Fibroblast of peridontal ligament (primary cell): ENCODE results near the gene PTPRZ1.

Experiments
- DNase-seq: peaks from one replicate; pipeline ENCODE4 v3.0.0-alpha.2; 2010; ENCODE audit errors: extremely low read depth

Gene PTPRZ1

GRCh38 chr7:122046402-122046801 is 173.4 kb downstream of the PTPRZ1 start:
- DNase-seq: no peak

GRCh38 chr7:122054393-122054792 is 181.4 kb downstream of the PTPRZ1 start:
- DNase-seq: no peak

GRCh38 chr7:122055073-122055472 is 182.1 kb downstream of the PTPRZ1 start:
- no peak for DNase-seq

- no peak for DNase-seq
Measured at GRCh38 chr7:122056977-122057376, 184.0 kb downstream of the PTPRZ1 start.

- DNase-seq: no peak
Measured at GRCh38 chr7:122059542-122059941, 186.6 kb downstream of the PTPRZ1 start.

GRCh38 chr7:122063146-122063545 is 190.2 kb downstream of the PTPRZ1 start:
- no peak for DNase-seq

GRCh38 chr7:122064971-122065370 is 192.0 kb downstream of the PTPRZ1 start:
- DNase-seq: no peak

GRCh38 chr7:122067077-122067476 is 194.1 kb downstream of the PTPRZ1 start:
- DNase-seq: no peak

- DNase-seq: no peak
Measured at GRCh38 chr7:122068046-122068445, 195.1 kb downstream of the PTPRZ1 start.

- DNase-seq: no peak
Measured at GRCh38 chr7:122068999-122069398, 196.0 kb downstream of the PTPRZ1 start.

GRCh38 chr7:122070062-122070461 is 197.1 kb downstream of the PTPRZ1 start:
- no peak for DNase-seq

GRCh38 chr7:122070834-122071233 is 197.9 kb downstream of the PTPRZ1 start:
- DNase-seq: no peak

- DNase-seq: no peak
Measured at GRCh38 chr7:122072272-122072671, 199.3 kb downstream of the PTPRZ1 start.

- DNase-seq: no peak
Measured at GRCh38 chr7:122072924-122073599, 200.1 kb downstream of the PTPRZ1 start.

- DNase-seq: no peak
Measured at GRCh38 chr7:122073635-122074034, 200.7 kb downstream of the PTPRZ1 start.

- no peak for DNase-seq
Measured at GRCh38 chr7:122082160-122082559, 209.2 kb downstream of the PTPRZ1 start.

GRCh38 chr7:122082670-122083069 is 209.7 kb downstream of the PTPRZ1 start:
- DNase-seq: no peak

GRCh38 chr7:122092964-122093797 is 220.2 kb downstream of the PTPRZ1 start:
- DNase-seq: peak; percentile 86

GRCh38 chr7:122094549-122094948 is 221.6 kb downstream of the PTPRZ1 start:
- DNase-seq: no peak

- no peak for DNase-seq
Measured at GRCh38 chr7:122095642-122096041, 222.7 kb downstream of the PTPRZ1 start.

- DNase-seq: no peak
Measured at GRCh38 chr7:122100021-122100420, 227.1 kb downstream of the PTPRZ1 start.

GRCh38 chr7:122103064-122103463 is 230.1 kb downstream of the PTPRZ1 start:
- DNase-seq: no peak
